ENCODE data around the gene BCKDHB. TPM values are rescaled to one million over a fixed set of nuclear protein-coding genes. Genes with fewer than 3 reads are reported as not detected.

The BCKDHB gene
- total RNA-seq, 1 donor from 2014 or later = 10.9 TPM

DNA sequence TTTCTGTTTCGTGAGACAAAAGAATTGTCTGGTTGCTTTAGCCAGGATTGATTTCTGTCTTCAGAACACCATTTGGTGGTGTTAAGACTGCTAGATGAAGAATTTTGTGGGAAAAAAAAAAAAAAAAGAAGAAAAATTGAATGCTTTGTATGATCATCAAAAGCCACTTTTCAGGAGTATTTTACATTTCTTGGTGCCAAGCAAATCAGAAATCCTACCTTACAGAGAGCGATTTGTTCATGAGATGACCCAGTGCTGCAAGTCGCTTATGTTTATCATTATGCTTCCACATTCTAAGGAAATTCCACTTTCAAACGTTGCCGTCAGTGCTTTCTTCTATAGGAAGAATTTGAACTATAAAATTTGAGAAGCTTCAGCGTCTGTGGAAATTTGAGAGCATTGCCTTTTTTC is 228.7 kb downstream of the BCKDHB start:
- peak; percentile 11 for DNase-seq

- DNase-seq = no peak
Measured at GRCh38 chr6:80336911-80337310, 230.4 kb downstream of the BCKDHB start.

- DNase-seq = peak; percentile 70
Measured at GRCh38 chr6:80338201-80338836, 231.8 kb downstream of the BCKDHB start.

GRCh38 chr6:80339421-80339820 is 232.9 kb downstream of the BCKDHB start:
- no peak for DNase-seq

DNA sequence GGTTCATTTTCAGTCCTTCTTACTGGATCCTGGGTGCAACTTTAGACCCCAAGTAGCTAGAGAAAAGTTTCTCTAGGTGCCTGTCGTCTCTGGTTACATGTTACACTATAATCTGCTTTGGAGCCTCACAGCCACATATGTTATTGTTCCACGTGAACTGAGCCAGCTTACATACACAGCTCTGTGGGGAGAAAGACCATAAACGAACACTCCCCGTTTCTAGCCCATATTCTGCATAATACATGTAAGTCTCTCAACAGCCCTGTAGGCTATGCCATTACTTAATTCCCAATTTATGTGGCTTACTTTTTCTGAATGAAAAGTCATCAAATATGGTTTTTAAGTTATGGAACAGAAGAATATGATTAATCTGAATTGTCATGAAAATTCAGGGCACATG is 233.8 kb downstream of the BCKDHB start:
- DNase-seq = no peak

GRCh38 chr6:80340686-80341085 is 234.2 kb downstream of the BCKDHB start:
- DNase-seq = no peak

DNA sequence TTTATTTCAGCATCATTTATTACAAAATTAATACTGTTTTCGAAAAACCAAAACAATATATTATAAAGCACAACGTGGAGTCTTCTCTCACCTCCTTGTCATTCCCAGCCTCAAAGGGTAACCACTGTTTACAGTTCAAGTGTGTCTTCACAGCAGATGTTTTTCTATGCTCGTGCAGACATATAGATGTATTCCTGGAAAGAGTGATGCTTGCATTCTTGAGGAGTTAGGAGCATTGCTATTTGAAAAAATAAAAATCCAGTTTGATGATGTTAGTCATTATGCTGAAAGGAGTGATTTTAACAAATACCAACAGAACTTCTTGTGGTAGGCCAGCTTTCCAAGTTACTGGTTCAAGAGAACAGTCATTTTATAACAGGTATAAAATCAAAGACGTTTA is 234.9 kb downstream of the BCKDHB start:
- no peak for DNase-seq

GRCh38 chr6:80343511-80343910 is 237.0 kb downstream of the BCKDHB start:
- no peak for DNase-seq

GRCh38 chr6:80347101-80347500 is 240.6 kb downstream of the BCKDHB start:
- DNase-seq = no peak

DNA sequence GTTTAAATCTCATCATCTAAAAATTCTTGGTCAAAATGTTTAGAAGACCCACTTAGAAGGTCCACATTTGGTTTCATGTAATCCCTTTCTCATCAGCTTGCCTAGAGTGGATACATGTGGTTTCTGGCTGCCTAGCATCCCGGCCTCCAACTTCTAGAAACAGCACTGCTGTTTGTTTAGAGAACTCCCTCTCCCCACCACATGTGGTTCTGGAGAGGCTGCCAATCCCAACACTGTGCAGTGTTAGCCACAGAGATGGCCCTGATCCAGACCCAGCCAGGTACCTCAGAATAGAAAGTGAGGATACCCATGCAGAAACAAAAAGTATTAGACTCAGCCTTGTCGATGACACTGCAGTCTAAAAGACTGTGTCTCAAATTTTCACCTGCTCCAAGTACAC is 241.8 kb downstream of the BCKDHB start:
- no peak for DNase-seq

GRCh38 chr6:80356000-80356399 is 249.5 kb downstream of the BCKDHB start:
- no peak for DNase-seq

DNA sequence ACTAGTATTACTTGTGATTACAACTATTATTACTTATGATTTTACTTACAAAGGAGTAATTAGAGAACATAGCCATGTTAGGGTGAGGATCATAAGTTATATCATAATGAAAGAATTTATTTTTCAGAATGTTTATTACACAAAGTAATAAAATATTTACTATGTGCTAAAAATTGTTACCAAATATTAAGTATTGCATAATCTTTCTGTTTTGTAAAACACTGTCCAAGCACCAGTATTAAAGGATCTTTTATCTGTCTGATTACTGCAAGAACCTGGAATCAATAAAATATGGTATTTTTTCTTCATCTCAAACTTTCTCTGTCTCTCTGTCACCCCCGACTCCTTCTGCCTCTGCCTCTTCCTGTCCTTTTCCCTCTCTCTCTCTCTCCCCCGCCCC is 250.1 kb downstream of the BCKDHB start:
- no peak for DNase-seq

GRCh38 chr6:80357081-80357480 is 250.6 kb downstream of the BCKDHB start:
- no peak for DNase-seq

- no peak for DNase-seq
Measured at GRCh38 chr6:80357674-80358073, 251.2 kb downstream of the BCKDHB start.

DNA sequence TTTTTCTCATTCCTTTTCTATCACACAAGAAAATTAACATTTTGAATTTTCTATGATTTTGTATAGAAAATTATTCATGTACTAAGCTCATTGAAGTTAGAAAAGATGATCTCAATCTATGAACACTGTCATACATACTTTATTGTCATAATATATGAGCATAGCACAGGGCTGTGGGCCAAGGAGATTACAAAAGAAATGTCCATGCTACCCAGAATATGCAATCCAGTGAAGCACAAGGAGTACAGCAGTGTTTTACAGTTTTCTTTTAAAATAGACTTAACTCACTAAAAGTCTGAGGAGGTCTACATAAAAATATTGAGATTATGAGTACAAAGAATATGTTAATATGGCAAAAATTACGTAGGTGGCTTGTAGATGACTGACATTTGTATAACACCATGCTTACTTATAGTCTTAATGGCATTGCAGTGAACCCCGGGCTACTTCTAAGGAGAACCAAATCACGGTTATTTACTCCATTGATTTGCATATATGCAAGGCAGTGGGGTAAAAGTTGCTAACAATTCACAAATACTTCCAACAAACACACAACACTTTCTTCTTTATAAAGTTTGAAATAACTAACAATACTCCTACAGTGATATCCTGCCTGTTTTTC is 257.1 kb downstream of the BCKDHB start:
- no peak for DNase-seq

GRCh38 chr6:80364149-80364548 is 257.7 kb downstream of the BCKDHB start:
- DNase-seq = no peak

- no peak for DNase-seq
Measured at GRCh38 chr6:80366051-80366450, 259.6 kb downstream of the BCKDHB start.

GRCh38 chr6:80366714-80367113 is 260.2 kb downstream of the BCKDHB start:
- DNase-seq = peak; percentile 78

GRCh38 chr6:80376411-80376810 is 269.9 kb downstream of the BCKDHB start:
- DNase-seq = no peak

GRCh38 chr6:80380566-80380965 is 274.1 kb downstream of the BCKDHB start:
- no peak for DNase-seq

- peak; percentile 11 for DNase-seq
Measured at GRCh38 chr6:80382811-80383210, 276.3 kb downstream of the BCKDHB start.

- no peak for DNase-seq
Measured at GRCh38 chr6:80388507-80388906, 282.0 kb downstream of the BCKDHB start.

Measured in dermis blood vessel endothelial cell (primary cell).